WTC11 (cell line): Measurements from ENCODE around the gene GNAI1. TPM values are rescaled to one million over a fixed set of nuclear protein-coding genes. Genes with fewer than 3 reads are reported as not detected.

ENCODE experiments used
- ATAC-seq: fragments of 200-7000 bp; cut with Tn5 transposase; 2 replicates; pipeline ENCODE4 v1.10.0; 2021; ENCODE audit warnings: mild to moderate bottlenecking, moderate library complexity
- CTCF ChIA-PET: fragments of 300-600 bp; sonication (Branson Sonifier 250); formaldehyde crosslinking; loops from one replicate; lab custom pipeline; 2021; ENCODE audit warnings: antibody characterized with exemption; lab: Charles Lee
- POLR2A ChIA-PET: fragments of 350-600 bp; sonication (Branson Sonifier 250); formaldehyde crosslinking; loops from one replicate; lab custom pipeline; 2021; ENCODE audit warnings: antibody characterized with exemption; lab: Charles Lee
- DNase-seq: peaks from one replicate; pipeline ENCODE4 v3.0.0; 2021; ENCODE audit warnings: low spot score
- H3K27ac Mint-ChIP-seq: 2 replicates; pipeline ENCODE4 v1.8.0; 2021; ENCODE audit warnings: mixed read lengths
- H3K27me3 Mint-ChIP-seq: 2 replicates; pipeline ENCODE4 v1.8.0; 2021; ENCODE audit warnings: low read depth, mild to moderate bottlenecking, moderate library complexity, mixed read lengths
- H3K36me3 Mint-ChIP-seq: 2 replicates; pipeline ENCODE4 v1.8.0; 2021; ENCODE audit warnings: mixed read lengths
- H3K4me1 Mint-ChIP-seq: 2 replicates; pipeline ENCODE4 v1.8.0; 2022; ENCODE audit warnings: mixed read lengths
- H3K4me3 Mint-ChIP-seq: 2 replicates; pipeline ENCODE4 v1.8.0; 2021; ENCODE audit warnings: mild to moderate bottlenecking, moderate library complexity, mixed read lengths
- H3K9me3 Mint-ChIP-seq: 2 replicates; pipeline ENCODE4 v1.8.0; 2021; ENCODE audit warnings: mixed read lengths
- CBFB ChIP-seq: sonication (generic); formaldehyde crosslinking; IDR thresholded peaks from 2 replicates; pipeline ENCODE4 v1.8.1; 2022; ENCODE audit warnings: mild to moderate bottlenecking, low read depth, missing genetic modification reagents
- GABPB1 ChIP-seq: sonication (generic); formaldehyde crosslinking; IDR thresholded peaks from 2 replicates; pipeline ENCODE4 v1.8.1; 2023; ENCODE audit warnings: mild to moderate bottlenecking, missing genetic modification reagents
- HMGA2 ChIP-seq: fragments of 250-450 bp; sonication (Bioruptor Pico); IDR thresholded peaks from 2 replicates; pipeline ENCODE4 v1.4.0; 2021; ENCODE audit warnings: mild to moderate bottlenecking, moderate library complexity
- JAZF1 ChIP-seq: fragments of 250-450 bp; sonication (Bioruptor Pico); IDR thresholded peaks from 2 replicates; pipeline ENCODE4 v1.9.0; 2021; ENCODE audit warnings: moderate library complexity, mild to moderate bottlenecking, inconsistent platforms
- NFATC4 ChIP-seq: fragments of 250-450 bp; sonication (Bioruptor Pico); IDR thresholded peaks from 2 replicates; pipeline ENCODE4 v1.9.0; 2021; ENCODE audit warnings: mild to moderate bottlenecking
- NR2C2 ChIP-seq: sonication (generic); formaldehyde crosslinking; IDR thresholded peaks from 2 replicates; pipeline ENCODE4 v1.8.0; 2022; ENCODE audit warnings: mild to moderate bottlenecking, missing genetic modification reagents
- NR3C1 ChIP-seq: sonication (generic); formaldehyde crosslinking; conservative IDR thresholded peaks from 2 replicates; pipeline ENCODE4 v1.8.1; 2023; ENCODE audit warnings: low read depth, mild to moderate bottlenecking, missing genetic modification reagents
- OVOL2 ChIP-seq: fragments of 250-450 bp; sonication (Bioruptor Pico); IDR thresholded peaks from 2 replicates; pipeline ENCODE4 v1.9.0; 2021; ENCODE audit warnings: mild to moderate bottlenecking, borderline replicate concordance
- RORB ChIP-seq: fragments of 250-450 bp; sonication (Bioruptor Pico); IDR thresholded peaks from 2 replicates; pipeline ENCODE4 v1.9.0; 2021; ENCODE audit warnings: mild to moderate bottlenecking
- ZNF317 ChIP-seq: sonication (generic); formaldehyde crosslinking; IDR thresholded peaks from 2 replicates; pipeline ENCODE4 v1.8.1; 2023; ENCODE audit warnings: low read depth, mild to moderate bottlenecking, moderate library complexity, missing genetic modification reagents, borderline replicate concordance
- ZNF671 ChIP-seq: fragments of 250-450 bp; sonication (Bioruptor Pico); IDR thresholded peaks from 2 replicates; pipeline ENCODE4 v1.8.0; 2021; ENCODE audit warnings: mild to moderate bottlenecking
- total RNA-seq: library from RNA; stranded (reverse); gene quantifications from 3 replicates; pipeline ENCODE4 v1.2.3, GENCODE V29; 2021
- TF ChIP-seq, protein P1 (sequence below): fragments of 250-450 bp; sonication (Bioruptor Pico); conservative IDR thresholded peaks from 2 replicates; pipeline ENCODE4 v1.9.0; 2021; ENCODE audit warnings: mild to moderate bottlenecking
- TF ChIP-seq, protein P2 (sequence below): fragments of 250-450 bp; sonication (Bioruptor Pico); IDR thresholded peaks from 2 replicates; pipeline ENCODE4 v1.8.0; 2021; ENCODE audit warnings: mild to moderate bottlenecking
- TF ChIP-seq, protein P3 (sequence below): sonication (generic); formaldehyde crosslinking; IDR thresholded peaks from 2 replicates; pipeline ENCODE4 v1.8.0; 2023; ENCODE audit warnings: mild to moderate bottlenecking, missing genetic modification reagents
- TF ChIP-seq, protein P4 (sequence below): sonication (generic); formaldehyde crosslinking; IDR thresholded peaks from 2 replicates; pipeline ENCODE4 v1.8.1; 2023; ENCODE audit warnings: mild to moderate bottlenecking, missing genetic modification reagents, moderate library complexity

GNAI1 gene
- total RNA-seq, 1 experiment from 2014 or later: 26.7 TPM

DNA sequence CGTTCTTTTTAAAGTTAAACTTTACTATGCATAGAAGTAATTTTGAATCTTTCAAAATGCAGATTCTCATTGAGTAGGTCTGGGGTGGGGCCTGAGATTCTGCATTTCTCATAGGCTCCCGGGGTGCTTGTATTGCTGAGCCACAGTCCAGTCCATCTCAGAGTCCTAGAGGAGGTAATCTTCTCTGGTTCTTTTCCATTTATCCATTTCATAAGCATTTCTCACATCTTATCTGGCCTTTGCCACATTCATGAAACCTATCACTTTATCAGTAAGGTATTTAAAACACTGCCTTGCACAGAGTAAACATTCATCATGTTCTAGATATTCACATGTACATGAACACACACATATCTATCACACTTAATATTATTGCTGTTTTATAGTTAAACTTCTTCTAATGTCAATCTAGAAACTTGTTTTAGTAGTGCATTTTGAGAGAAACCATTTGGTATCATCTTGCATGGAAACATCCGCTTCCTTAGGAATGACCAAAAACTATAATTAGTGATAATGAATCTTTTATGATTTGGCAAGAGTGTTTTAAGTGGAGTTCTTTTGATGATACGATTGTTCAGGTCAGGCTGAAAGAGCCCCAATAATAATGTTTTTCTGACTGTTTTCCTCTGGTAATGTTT, 12.0 kb downstream of the GNAI1 start:
- no peaks in the 10 kb centered on the region for H3K27me3 Mint-ChIP-seq
- TF ChIP-seq NR3C1 (CRISPR knock-in tag): no peak
- TF ChIP-seq ZNF317 (CRISPR knock-in tag): no peak
- TF ChIP-seq CBFB (CRISPR knock-in tag): no peak
- no peak overlapping the region for H3K27ac Mint-ChIP-seq
- H3K9me3 Mint-ChIP-seq: no peaks in the 10 kb centered on the region
- DNase-seq (no peak), ATAC-seq (no peak)
- H3K4me3 Mint-ChIP-seq: no peak overlapping the region
- ChIA-PET CTCF (interaction anchor here (1.0 to 1.7 kb wide), 2 partner anchors 12 kb away, joined by 5 to 6 read pairs; partner anchors contain the start of gene GNAI1), POLR2A (no interaction called here)
- H3K4me1 Mint-ChIP-seq: peaks cover 75% of the 10 kb centered on the region
- H3K36me3 Mint-ChIP-seq: no peaks in the 10 kb centered on the region

DNA sequence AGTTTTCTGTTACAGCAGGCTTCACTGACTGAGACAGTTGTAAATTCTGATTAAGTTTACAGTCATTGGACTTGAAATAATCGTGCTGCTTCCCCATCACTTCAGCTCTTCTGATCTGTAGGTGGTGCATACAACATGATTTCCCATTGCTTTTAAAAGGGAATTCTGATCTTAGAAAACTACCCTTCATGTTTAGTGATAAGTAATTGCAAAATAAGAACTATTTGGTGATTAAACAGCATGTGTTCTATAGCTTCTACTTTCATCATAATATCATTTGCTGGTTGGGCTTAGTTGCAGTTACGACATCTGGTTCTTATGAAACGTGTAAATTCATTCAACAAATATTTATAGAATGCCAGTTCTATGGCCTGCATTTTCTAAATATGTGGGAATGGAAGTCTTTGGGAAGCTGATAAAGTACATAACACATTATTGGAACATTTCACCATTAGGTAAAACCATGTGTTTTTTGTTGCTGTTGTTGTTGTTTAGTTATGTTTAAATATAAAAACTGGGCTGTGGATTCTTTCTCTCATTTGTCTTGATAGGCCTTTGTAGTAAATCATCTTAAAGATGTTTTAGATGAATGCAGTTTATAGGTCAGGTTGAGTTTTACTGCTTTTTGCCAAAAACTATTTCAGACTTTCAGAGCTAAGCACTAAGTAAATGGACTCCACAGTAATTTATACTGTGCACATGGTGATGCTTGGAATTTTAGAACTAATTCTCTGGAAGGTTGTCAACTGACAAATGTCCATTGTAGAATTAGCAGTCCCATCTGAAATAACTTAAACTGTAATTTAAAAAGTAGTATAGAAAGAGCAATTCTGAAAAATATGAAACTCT, 13.1 kb downstream of the GNAI1 start:
- ATAC-seq: no peak
- Mint-ChIP-seq H3K4me1 (peaks cover 73% of the 10 kb centered on the region), H3K9me3 (no peaks in the 10 kb centered on the region), H3K4me3 (no peak overlapping the region), H3K36me3 (no peaks in the 10 kb centered on the region), H3K27ac (no peak overlapping the region), H3K27me3 (no peaks in the 10 kb centered on the region)
- TF ChIP-seq NFATC4 (CRISPR knock-in tag) (no peak), RORB (no peak), OVOL2 (CRISPR knock-in tag) (no peak), GABPB1 (CRISPR knock-in tag) (no peak), NR2C2 (CRISPR knock-in tag) (no peak), HMGA2 (CRISPR knock-in tag) (no peak), CBFB (CRISPR knock-in tag) (no peak), JAZF1 (CRISPR knock-in tag) (no peak), ZNF671 (CRISPR knock-in tag) (no peak)
- TF ChIP-seq, protein P1, sequence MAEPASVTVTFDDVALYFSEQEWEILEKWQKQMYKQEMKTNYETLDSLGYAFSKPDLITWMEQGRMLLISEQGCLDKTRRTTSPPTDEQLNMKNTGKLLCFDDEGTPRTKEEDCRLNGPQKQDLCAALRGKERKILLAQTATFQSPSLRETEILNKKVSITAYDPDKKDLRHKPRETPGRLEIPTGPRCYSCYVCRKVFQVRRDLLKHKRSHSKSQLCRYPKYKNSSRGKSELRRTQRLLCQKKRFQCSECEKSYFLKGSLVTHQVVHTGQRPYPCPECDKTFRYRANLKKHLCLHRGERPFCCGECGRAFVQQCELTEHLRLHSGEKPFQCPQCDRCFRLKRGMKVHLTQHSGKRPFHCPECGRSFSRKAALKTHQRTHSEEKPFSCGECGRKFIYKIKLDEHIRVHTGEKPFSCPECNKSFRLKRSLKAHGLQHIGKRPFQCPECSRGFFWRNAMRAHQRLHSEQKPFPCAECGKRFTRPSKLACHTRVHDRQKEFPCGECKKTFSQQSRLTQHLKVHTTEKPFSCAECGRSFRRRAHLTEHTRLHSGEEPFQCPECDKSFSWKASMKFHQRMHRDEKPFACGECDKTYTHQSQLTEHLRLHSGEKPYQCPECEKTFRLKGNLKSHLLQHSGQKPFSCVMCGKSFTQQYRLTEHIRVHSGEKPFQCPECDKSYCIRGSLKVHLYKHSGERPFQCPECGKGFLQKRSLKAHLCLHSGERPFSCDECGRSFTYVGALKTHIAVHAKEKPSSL (CRISPR knock-in tag): no peak
- TF ChIP-seq, protein P2, sequence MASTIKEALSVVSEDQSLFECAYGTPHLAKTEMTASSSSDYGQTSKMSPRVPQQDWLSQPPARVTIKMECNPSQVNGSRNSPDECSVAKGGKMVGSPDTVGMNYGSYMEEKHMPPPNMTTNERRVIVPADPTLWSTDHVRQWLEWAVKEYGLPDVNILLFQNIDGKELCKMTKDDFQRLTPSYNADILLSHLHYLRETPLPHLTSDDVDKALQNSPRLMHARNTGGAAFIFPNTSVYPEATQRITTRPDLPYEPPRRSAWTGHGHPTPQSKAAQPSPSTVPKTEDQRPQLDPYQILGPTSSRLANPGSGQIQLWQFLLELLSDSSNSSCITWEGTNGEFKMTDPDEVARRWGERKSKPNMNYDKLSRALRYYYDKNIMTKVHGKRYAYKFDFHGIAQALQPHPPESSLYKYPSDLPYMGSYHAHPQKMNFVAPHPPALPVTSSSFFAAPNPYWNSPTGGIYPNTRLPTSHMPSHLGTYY (CRISPR knock-in tag): no peak
- TF ChIP-seq, protein P3, sequence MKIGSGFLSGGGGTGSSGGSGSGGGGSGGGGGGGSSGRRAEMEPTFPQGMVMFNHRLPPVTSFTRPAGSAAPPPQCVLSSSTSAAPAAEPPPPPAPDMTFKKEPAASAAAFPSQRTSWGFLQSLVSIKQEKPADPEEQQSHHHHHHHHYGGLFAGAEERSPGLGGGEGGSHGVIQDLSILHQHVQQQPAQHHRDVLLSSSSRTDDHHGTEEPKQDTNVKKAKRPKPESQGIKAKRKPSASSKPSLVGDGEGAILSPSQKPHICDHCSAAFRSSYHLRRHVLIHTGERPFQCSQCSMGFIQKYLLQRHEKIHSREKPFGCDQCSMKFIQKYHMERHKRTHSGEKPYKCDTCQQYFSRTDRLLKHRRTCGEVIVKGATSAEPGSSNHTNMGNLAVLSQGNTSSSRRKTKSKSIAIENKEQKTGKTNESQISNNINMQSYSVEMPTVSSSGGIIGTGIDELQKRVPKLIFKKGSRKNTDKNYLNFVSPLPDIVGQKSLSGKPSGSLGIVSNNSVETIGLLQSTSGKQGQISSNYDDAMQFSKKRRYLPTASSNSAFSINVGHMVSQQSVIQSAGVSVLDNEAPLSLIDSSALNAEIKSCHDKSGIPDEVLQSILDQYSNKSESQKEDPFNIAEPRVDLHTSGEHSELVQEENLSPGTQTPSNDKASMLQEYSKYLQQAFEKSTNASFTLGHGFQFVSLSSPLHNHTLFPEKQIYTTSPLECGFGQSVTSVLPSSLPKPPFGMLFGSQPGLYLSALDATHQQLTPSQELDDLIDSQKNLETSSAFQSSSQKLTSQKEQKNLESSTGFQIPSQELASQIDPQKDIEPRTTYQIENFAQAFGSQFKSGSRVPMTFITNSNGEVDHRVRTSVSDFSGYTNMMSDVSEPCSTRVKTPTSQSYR: no peak
- TF ChIP-seq, protein P4, sequence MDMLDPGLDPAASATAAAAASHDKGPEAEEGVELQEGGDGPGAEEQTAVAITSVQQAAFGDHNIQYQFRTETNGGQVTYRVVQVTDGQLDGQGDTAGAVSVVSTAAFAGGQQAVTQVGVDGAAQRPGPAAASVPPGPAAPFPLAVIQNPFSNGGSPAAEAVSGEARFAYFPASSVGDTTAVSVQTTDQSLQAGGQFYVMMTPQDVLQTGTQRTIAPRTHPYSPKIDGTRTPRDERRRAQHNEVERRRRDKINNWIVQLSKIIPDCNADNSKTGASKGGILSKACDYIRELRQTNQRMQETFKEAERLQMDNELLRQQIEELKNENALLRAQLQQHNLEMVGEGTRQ (CRISPR knock-in tag): no peak
- ChIA-PET CTCF (interaction anchor here (0.6 to 1.0 kb wide), 2 partner anchors 13 to 45 kb away, joined by 3 to 5 read pairs; partner anchors contain the start of gene GNAI1), POLR2A (no interaction called here)
- no peak for DNase-seq
